H1 (cell line): ENCODE measurements around the gene EXOC6. TPM values are rescaled to one million over a fixed set of nuclear protein-coding genes. Genes with fewer than 3 reads are reported as not detected.
A peak's percentile ranks its signal among the peaks of the same experiment; 100 is the strongest.

Experiments
- CTCF ChIA-PET: fragments of 300-600 bp; sonication (Branson Sonifier 250); formaldehyde crosslinking; loops from one replicate; lab custom pipeline; 2021; ENCODE audit not compliant: partially characterized antibody; lab: Charles Lee
- POLR2A ChIA-PET: fragments of 300-600 bp; sonication (Branson Sonifier 250); formaldehyde crosslinking; loops from one replicate; lab custom pipeline; 2021; ENCODE audit warnings: inconsistent platforms; ENCODE audit not compliant: partially characterized antibody; lab: Charles Lee
- DNase-seq, 2 experiments: peaks; one replicate each; pipeline versions ENCODE4 v3.0.0 to v3.0.0-alpha.2; 2010 to 2022; ENCODE audit warnings: low spot score in 2 of 2, low read depth in 1 of 2, mixed read lengths in 1 of 2
- FAIRE-seq: peaks from 2 replicates; lab custom pipeline; 2011; peaks lifted over from hg19 to GRCh38; lab: Jason Lieb, UNC
- H2AFZ ChIP-seq: 2 replicates; pipeline ENCODE4 v1.8.1; 2012; ENCODE audit warnings: low read length, inconsistent platforms
- H2AK5ac ChIP-seq: 2 replicates; pipeline ENCODE4 v1.6.1; 2013; ENCODE audit warnings: low read depth, low read length
- H2BK120ac ChIP-seq: replicated peaks from 2 replicates; pipeline ENCODE3; 2013; ENCODE audit warnings: low read depth, low read length, inconsistent platforms
- H2BK12ac ChIP-seq: 2 replicates; pipeline ENCODE4 v1.6.1; 2013; ENCODE audit warnings: low read depth, low read length
- H2BK15ac ChIP-seq: 2 replicates; pipeline ENCODE4 v1.6.1; 2013; ENCODE audit warnings: low read length
- H2BK20ac ChIP-seq: 2 replicates; pipeline ENCODE4 v1.6.1; 2013; ENCODE audit warnings: low read length
- H2BK5ac ChIP-seq: 2 replicates; pipeline ENCODE4 v1.6.1; 2013; ENCODE audit warnings: low read depth, low read length
- H3K14ac ChIP-seq: 2 replicates; pipeline ENCODE4 v1.6.1; 2013; ENCODE audit warnings: inconsistent platforms; ENCODE audit not compliant: insufficient read length
- H3K18ac ChIP-seq: 2 replicates; pipeline ENCODE4 v1.6.1; 2013; ENCODE audit warnings: low read length; ENCODE audit errors: extremely low read depth
- H3K23ac ChIP-seq: 2 replicates; pipeline ENCODE4 v1.6.1; 2013; ENCODE audit warnings: inconsistent platforms; ENCODE audit not compliant: insufficient read length
- H3K23me2 ChIP-seq: 2 replicates; pipeline ENCODE4 v1.6.1; 2013; ENCODE audit warnings: low read depth, low read length
- H3K27ac ChIP-seq: 2 replicates; pipeline ENCODE4 v1.6.1; 2011; ENCODE audit warnings: low read depth, low read length, inconsistent platforms
- H3K27me3 ChIP-seq, 4 experiments: replicated peaks in 1 of 4; 1 replicate in 1 of 4; 2 replicates in 3 of 4; pipeline versions ENCODE4 v1.6.1 to v1.8.1; 2011 to 2013; ENCODE audit warnings: low read length in 3 of 4, mild to moderate bottlenecking in 3 of 4, inconsistent platforms in 2 of 4, mixed read lengths in 2 of 4, moderate library complexity in 1 of 4; ENCODE audit not compliant: control insufficient read depth in 3 of 4, insufficient read depth in 3 of 4; ENCODE audit errors: extremely low read depth in 1 of 4
- H3K36me3 ChIP-seq, 4 experiments: 2 replicates each; pipeline versions ENCODE4 v1.6.1 to v1.8.1; 2011 to 2013; ENCODE audit warnings: mild to moderate bottlenecking in 4 of 4, low read length in 3 of 4, moderate library complexity in 2 of 4, control low read depth in 1 of 4, inconsistent platforms in 1 of 4; ENCODE audit not compliant: insufficient read depth in 4 of 4, control insufficient read depth in 2 of 4
- H3K4ac ChIP-seq: replicated peaks from 2 replicates; pipeline ENCODE3; 2013; ENCODE audit warnings: low read length, low read depth, mixed read lengths, inconsistent platforms; ENCODE audit not compliant: insufficient read length
- H3K4me1 ChIP-seq, 4 experiments: replicated peaks in 1 of 4; 1 replicate in 1 of 4; 2 replicates in 3 of 4; pipeline versions ENCODE4 v1.6.1 to v1.8.1; 2011 to 2013; ENCODE audit warnings: low read length in 3 of 4, inconsistent platforms in 2 of 4, mixed read lengths in 1 of 4; ENCODE audit not compliant: insufficient read depth in 4 of 4, control insufficient read depth in 3 of 4
- H3K4me2 ChIP-seq, 2 experiments: 2 replicates each; pipeline versions ENCODE4 v1.6.1 to v1.8.1; 2011 to 2013; ENCODE audit warnings: low read depth in 2 of 2, low read length in 2 of 2, control low read depth in 1 of 2, inconsistent platforms in 1 of 2, mild to moderate bottlenecking in 1 of 2; ENCODE audit not compliant: insufficient read depth in 1 of 2
- H3K4me3 ChIP-seq, 4 experiments: fragments of 200-600, 300-600 bp in 1 of 4; sonication (generic), shearing (Covaris generic), sonication (Bioruptor Twin) in 1 of 4; 2 replicates each; pipeline versions ENCODE4 v1.5.1 to v1.8.1; 2011 to 2016; ENCODE audit warnings: low read length in 4 of 4, low read depth in 3 of 4, control low read depth in 2 of 4, inconsistent platforms in 2 of 4, mild to moderate bottlenecking in 2 of 4, mixed read lengths in 1 of 4, moderate library complexity in 1 of 4; ENCODE audit not compliant: insufficient read depth in 2 of 4; ENCODE audit errors: extremely low read depth in 1 of 4
- H3K56ac ChIP-seq: replicated peaks from 2 replicates; pipeline ENCODE3; 2013; ENCODE audit warnings: low read depth, mild to moderate bottlenecking, mixed read lengths, low read length, inconsistent platforms; ENCODE audit not compliant: insufficient read length
- H3K79me1 ChIP-seq: 2 replicates; pipeline ENCODE4 v1.6.1; 2013; ENCODE audit warnings: low read depth, low read length, control low read depth
- H3K79me2 ChIP-seq, 2 experiments: 2 replicates each; pipeline versions ENCODE4 v1.6.1 to v1.8.1; 2012 to 2013; ENCODE audit warnings: low read length in 2 of 2, mild to moderate bottlenecking in 2 of 2, inconsistent platforms in 1 of 2; ENCODE audit not compliant: insufficient read depth in 2 of 2, control insufficient read depth in 1 of 2
- H3K9ac ChIP-seq, 4 experiments: replicated peaks in 1 of 4; 1 replicate in 1 of 4; 2 replicates in 3 of 4; pipeline versions ENCODE4 v1.6.1 to v1.8.1; 2011 to 2013; ENCODE audit warnings: low read depth in 3 of 4, low read length in 3 of 4, control low read depth in 2 of 4, mild to moderate bottlenecking in 2 of 4, moderate library complexity in 2 of 4, inconsistent platforms in 1 of 4; ENCODE audit errors: extremely low read depth in 1 of 4
- H3K9me3 ChIP-seq, 2 experiments: 2 replicates each; pipeline versions ENCODE4 v1.6.1 to v1.8.1; 2012 to 2013; ENCODE audit warnings: mild to moderate bottlenecking in 2 of 2, moderate library complexity in 2 of 2, control low read depth in 1 of 2, inconsistent platforms in 1 of 2, low read depth in 1 of 2, low read length in 1 of 2, mixed read lengths in 1 of 2; ENCODE audit not compliant: insufficient read depth in 2 of 2
- H4K20me1 ChIP-seq, 2 experiments: replicated peaks in 1 of 2; 2 replicates each; pipeline versions ENCODE3 to v1.8.1; 2011 to 2013; ENCODE audit warnings: inconsistent platforms in 2 of 2, low read length in 2 of 2, mild to moderate bottlenecking in 1 of 2; ENCODE audit not compliant: insufficient read depth in 2 of 2, control insufficient read depth in 1 of 2
- H4K5ac ChIP-seq: 2 replicates; pipeline ENCODE4 v1.6.1; 2013; ENCODE audit warnings: low read length, low read depth, mixed read lengths, inconsistent platforms; ENCODE audit not compliant: insufficient read length
- H4K8ac ChIP-seq: 2 replicates; pipeline ENCODE4 v1.8.0; 2013; ENCODE audit warnings: mild to moderate bottlenecking, moderate library complexity, low read length, inconsistent platforms; ENCODE audit not compliant: insufficient read depth; ENCODE audit errors: extremely low read depth
- H4K91ac ChIP-seq: replicated peaks from 2 replicates; pipeline ENCODE3; 2013; ENCODE audit warnings: low read length, mixed read lengths, inconsistent platforms; ENCODE audit not compliant: insufficient read length
- ASH2L ChIP-seq: fragments of 200-600, 300-600 bp; sonication (generic); IDR thresholded peaks from one replicate; pipeline ENCODE4 v1.7.1; 2017; ENCODE audit warnings: low read length
- HDAC2 ChIP-seq, 2 experiments: fragments of 300-600 bp in 1 of 2; sonication (generic) in 1 of 2; IDR thresholded peaks; 2 replicates each; pipeline ENCODE4 v1.6.1; 2011 to 2012; ENCODE audit warnings: low read depth in 2 of 2, low read length in 2 of 2, mild to moderate bottlenecking in 2 of 2, moderate library complexity in 2 of 2, borderline replicate concordance in 1 of 2, inconsistent platforms in 1 of 2
- POLR2A ChIP-seq, 2 experiments: IDR thresholded peaks; 1 replicate in 1 of 2; 2 replicates in 1 of 2; pipeline ENCODE4 v1.6.1; 2011; ENCODE audit warnings: low read depth in 2 of 2, low read length in 2 of 2, mild to moderate bottlenecking in 2 of 2; ENCODE audit errors: control extremely low read depth in 1 of 2
- POU5F1 ChIP-seq: IDR thresholded peaks from 2 replicates; pipeline ENCODE4 v1.6.1; 2011; ENCODE audit warnings: low read depth, mild to moderate bottlenecking, low read length, moderate library complexity
- RAD21 ChIP-seq, 2 experiments: IDR thresholded peaks in 1 of 2; conservative IDR thresholded peaks in 1 of 2; 2 replicates each; pipeline ENCODE4 v1.6.1; 2011; ENCODE audit warnings: low read depth in 2 of 2, low read length in 2 of 2, improper control_type of control experiment in 1 of 2, inconsistent platforms in 1 of 2, mild to moderate bottlenecking in 1 of 2, moderate library complexity in 1 of 2
- RNF2 ChIP-seq: fragments of 200-900, 300-1000 bp; sonication (generic); IDR thresholded peaks from 2 replicates; pipeline ENCODE4 v1.7.1; 2016; ENCODE audit warnings: borderline replicate concordance, low read depth, mild to moderate bottlenecking, antibody characterized with exemption, low read length; ENCODE audit not compliant: poor library complexity, severe bottlenecking; ENCODE audit errors: missing control alignments
- SUZ12 ChIP-seq: fragments of 200-600 bp; sonication (generic); IDR thresholded peaks from 2 replicates; pipeline ENCODE4 v1.6.1; 2012; ENCODE audit warnings: mild to moderate bottlenecking, inconsistent platforms, low read length, moderate library complexity, mixed read lengths
- WGBS, 2 experiments: shearing (Covaris generic) in 1 of 2; methylation state at CpG; one replicate each; pipeline versions ENCODE4 v1.1.6 to v1.1.7; 2013 to 2015; ENCODE audit warnings: low lambda C conversion rate in 2 of 2, mixed read lengths in 2 of 2, inconsistent platforms in 1 of 2, low coverage in 1 of 2, missing lambda C conversion rate in 1 of 2; ENCODE audit not compliant: insufficient replicate concordance in 2 of 2, insufficient coverage in 1 of 2, insufficient read length in 1 of 2; ENCODE audit errors: extremely low coverage in 1 of 2, missing lambda C conversion rate in 1 of 2; 5-methylcytosine and 5-hydroxymethylcytosine counted together
- polyA plus RNA-seq, 7 experiments: library from polyadenylated mRNA; depleted of rRNA in 3 of 7; stranded (reverse) in 5 of 7; unstranded in 2 of 7; fragments of >200 nt in 5 of 7; fragments of 200-250 nt in 2 of 7; gene quantifications; 1 replicate in 5 of 7; 2 replicates in 1 of 7; 4 replicates in 1 of 7; pipeline versions ENCODE4 v1.2.1 to v1.2.3, GENCODE V29; 2011 to 2013; ENCODE audit warnings: missing spikeins in 2 of 7, mixed read lengths in 2 of 7
- total RNA-seq: library from RNA; stranded (reverse); fragmentation: NEBNext Ultra II Directional; extraction: Animal tissue kit (Norgen Biotek cat#: 25700); gene quantifications from 2 replicates; pipeline ENCODE4 v1.2.1, GENCODE V29; 2021

The EXOC6 gene
- total and polyA plus RNA-seq, 2 of the 8 experiments (the other 6 are each of a cell fraction or from before 2014, with no cell fraction given), result 1.7 to 4.5 TPM

- Histone ChIP-seq H3K56ac (no peak within 1 kb of the TSS), H2BK5ac (no peak within 1 kb of the TSS), H3K9ac (no peak within 1 kb of the TSS), H2BK120ac (no peak within 1 kb of the TSS), H2AFZ (no peak within 1 kb of the TSS), H3K23me2 (peaks cover 10% of the 10 kb centered on the region; the same call in 1 of the 2 replicates), H3K4ac (no peak within 1 kb of the TSS), H4K5ac (no peak within 1 kb of the TSS), H3K79me1 (no peaks in the 10 kb centered on the region), H3K79me2 (no peaks in the 10 kb centered on the region), H3K4me2 (peak within 1 kb of the TSS; percentile 75 to 89), H4K20me1 (peaks cover under 1 to 19% of the 10 kb centered on the region in 2 experiments), H3K27ac (no peak within 1 kb of the TSS), H2BK12ac (no peak within 1 kb of the TSS), H2BK20ac (0 out of 2 replicates have a peak within 1 kb of the TSS, but pooled peaks have one; percentile 21), H3K27me3 (peaks cover 64 to 76% (median 68%) of the 10 kb centered on the region in 4 experiments), H3K9me3 (no peaks in the 10 kb centered on the region; a peak in 1 of 4 replicates), H4K8ac (no peak within 1 kb of the TSS; the same call in 1 of the 2 replicates), H2BK15ac (0 out of 2 replicates have a peak within 1 kb of the TSS, but pooled peaks have one; percentile 32), H3K14ac (no peak within 1 kb of the TSS), H2AK5ac (no peak within 1 kb of the TSS; the same call in 1 of the 2 replicates), H3K4me3 (peak within 1 kb of the TSS; percentile 34 to 59 (median 46); a peak in 6 of 8 replicates), H3K4me1 (peaks cover 3 to 31% (median 22%) of the 10 kb centered on the region in 4 experiments; a peak in 6 of 7 replicates), H3K23ac (no peak within 1 kb of the TSS), H3K36me3 (peaks cover 0 to 14% (median 1%) of the 10 kb centered on the region in 4 experiments; a peak in 1 of 8 replicates), H4K91ac (no peak within 1 kb of the TSS), H3K18ac (peak within 1 kb of the TSS; percentile 72)
- FAIRE-seq (no peak), DNase-seq (no peak)
- POLR2A ChIA-PET, result no interaction called here
- CTCF ChIA-PET, result interaction anchor here (0.7 to 14.8 kb wide), 16 partner anchors 8 to 436 kb away, joined by 3 to 147 read pairs (median 4); partner anchors contain the start of gene CYP26A1
- 2% methylated on average over 45 of the region's 67 CpGs; no CpG with 5 or more reads in 1 of the 2 experiments for WGBS, 2 experiments
- peak; percentile 25 to 26; a peak in 2 of 4 replicates for TF ChIP-seq RAD21 (IDR thresholded peaks at IDR 0.05 in 1 of 2, conservative IDR thresholded peaks at IDR 0.05 in 1 of 2; ENCODE audit: low read depth in 2 of 2, low read length in 2 of 2)
- no peak for TF ChIP-seq POU5F1
- TF ChIP-seq POLR2A (IDR thresholded peaks at IDR 0.05; ENCODE audit: control extremely low read depth in 1 of 2, low read depth in 2 of 2, low read length in 2 of 2), result no peak
- TF ChIP-seq HDAC2 (IDR thresholded peaks at IDR 0.05; ENCODE audit: borderline replicate concordance in 1 of 2, low read depth in 2 of 2, low read length in 2 of 2), result peak in 1 of 2 experiments; percentile 68; a peak in 1 of 4 replicates
- TF ChIP-seq SUZ12, result peak; percentile 46
- TF ChIP-seq RNF2, result peak; percentile 41
- peak; percentile 31 for TF ChIP-seq ASH2L
Measured at GRCh38 chr10:93059975-93060886, 211.9 kb downstream of the EXOC6 start, which contains the start of gene CYP26C1. Gene CYP26C1 (plus strand): TSS chr10:93060798. CDS start chr10:93061264, 466 bp downstream.
